C4-2B (cell line): ENCODE measurements around the gene HDAC5.

ENCODE experiments used
- H3K27ac ChIP-seq: fragments of 450-650 bp; 2 replicates; pipeline ENCODE4 v1.5.1; 2017
- ZFX ChIP-seq: fragments of 450-650 bp; IDR thresholded peaks from 2 replicates; pipeline ENCODE4 v1.6.1; 2017
- TF ChIP-seq, protein P1 (sequence below): fragments of 450-650 bp; conservative IDR thresholded peaks from 2 replicates; pipeline ENCODE4 v1.5.1; 2017; ENCODE audit warnings: mild to moderate bottlenecking

The HDAC5 gene

DNA sequence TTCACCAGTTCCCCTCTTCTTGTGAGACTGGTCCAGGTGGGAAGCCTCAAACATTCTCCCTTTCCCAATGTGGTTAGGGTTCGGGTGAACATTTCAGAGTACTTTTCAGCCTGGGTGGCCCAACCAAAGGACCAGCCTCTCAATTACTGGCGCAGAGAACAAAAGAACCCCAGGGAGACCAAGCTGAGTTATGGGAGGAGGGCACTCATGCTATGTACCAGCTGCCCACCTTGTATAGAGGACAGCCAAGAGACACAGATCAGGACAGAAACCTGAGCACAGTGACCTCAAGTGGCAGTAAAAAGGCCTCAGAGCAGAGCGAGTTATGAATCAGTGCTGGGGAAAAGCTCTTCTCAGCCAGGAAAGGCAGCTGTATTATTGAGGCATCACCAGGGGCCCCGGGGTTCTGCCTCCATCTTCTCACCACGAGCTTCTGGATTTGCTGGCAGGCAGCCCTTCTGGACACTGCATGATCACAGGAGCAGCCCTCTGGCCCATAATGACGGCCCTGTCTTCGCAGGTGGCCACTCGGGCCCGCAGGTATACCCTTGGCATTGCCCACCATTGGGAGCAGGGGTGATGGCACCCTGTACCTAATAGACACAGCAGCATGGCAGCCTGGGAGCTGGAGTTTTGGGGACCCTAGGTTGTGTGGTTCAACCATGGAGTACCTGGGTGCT lies 49.1 kb downstream of the HDAC5 start:
- peak overlapping the region; percentile 92 for H3K27ac ChIP-seq
- TF ChIP-seq, protein P1, sequence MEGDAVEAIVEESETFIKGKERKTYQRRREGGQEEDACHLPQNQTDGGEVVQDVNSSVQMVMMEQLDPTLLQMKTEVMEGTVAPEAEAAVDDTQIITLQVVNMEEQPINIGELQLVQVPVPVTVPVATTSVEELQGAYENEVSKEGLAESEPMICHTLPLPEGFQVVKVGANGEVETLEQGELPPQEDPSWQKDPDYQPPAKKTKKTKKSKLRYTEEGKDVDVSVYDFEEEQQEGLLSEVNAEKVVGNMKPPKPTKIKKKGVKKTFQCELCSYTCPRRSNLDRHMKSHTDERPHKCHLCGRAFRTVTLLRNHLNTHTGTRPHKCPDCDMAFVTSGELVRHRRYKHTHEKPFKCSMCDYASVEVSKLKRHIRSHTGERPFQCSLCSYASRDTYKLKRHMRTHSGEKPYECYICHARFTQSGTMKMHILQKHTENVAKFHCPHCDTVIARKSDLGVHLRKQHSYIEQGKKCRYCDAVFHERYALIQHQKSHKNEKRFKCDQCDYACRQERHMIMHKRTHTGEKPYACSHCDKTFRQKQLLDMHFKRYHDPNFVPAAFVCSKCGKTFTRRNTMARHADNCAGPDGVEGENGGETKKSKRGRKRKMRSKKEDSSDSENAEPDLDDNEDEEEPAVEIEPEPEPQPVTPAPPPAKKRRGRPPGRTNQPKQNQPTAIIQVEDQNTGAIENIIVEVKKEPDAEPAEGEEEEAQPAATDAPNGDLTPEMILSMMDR = no peak
- no peak for TF ChIP-seq ZFX

DNA sequence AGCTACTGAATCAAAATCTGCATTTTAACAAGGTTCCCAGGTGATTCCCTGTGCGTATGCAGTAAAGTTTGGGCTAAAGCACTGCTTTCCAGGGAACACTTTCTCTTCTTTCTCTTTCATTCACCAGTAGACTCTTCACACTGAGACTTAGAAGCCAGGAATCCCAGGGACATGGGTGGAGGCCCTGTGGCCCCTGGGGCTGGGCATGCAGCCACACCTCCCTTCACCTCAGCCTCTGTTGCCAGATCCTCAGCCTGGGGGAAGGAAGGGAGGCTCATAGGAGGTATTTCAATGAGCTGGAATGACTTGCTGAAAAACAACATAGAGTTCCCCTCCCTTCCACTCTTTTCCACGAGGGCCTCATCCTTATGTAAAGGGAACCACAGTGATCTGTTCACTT lies 51.7 kb downstream of the HDAC5 start:
- no peak for TF ChIP-seq ZFX
- TF ChIP-seq, protein P1 = no peak

DNA sequence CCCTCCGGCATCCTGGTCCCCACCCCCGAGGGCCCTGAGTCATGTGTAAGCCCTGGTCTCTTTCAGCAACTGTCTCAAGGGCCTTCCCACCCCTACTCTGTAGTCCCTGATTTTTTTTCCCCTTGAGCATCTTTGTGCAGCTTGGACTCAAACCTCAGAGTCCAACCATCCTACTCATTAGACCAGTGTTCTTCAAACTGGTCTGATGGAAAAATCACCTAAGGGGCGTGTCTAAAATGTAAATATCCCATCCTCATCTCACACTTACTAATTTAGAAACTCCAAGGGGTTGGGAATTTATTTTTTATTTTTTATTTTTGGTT lies 52.3 kb downstream of the HDAC5 start:
- TF ChIP-seq, protein P1 = no peak
- no peak for TF ChIP-seq ZFX
- peak overlapping the region; percentile 82 for H3K27ac ChIP-seq

More for the DNA sequence above, 51.7 kb downstream of the HDAC5 start:
- H3K27ac ChIP-seq = peak overlapping the region; percentile 82

DNA sequence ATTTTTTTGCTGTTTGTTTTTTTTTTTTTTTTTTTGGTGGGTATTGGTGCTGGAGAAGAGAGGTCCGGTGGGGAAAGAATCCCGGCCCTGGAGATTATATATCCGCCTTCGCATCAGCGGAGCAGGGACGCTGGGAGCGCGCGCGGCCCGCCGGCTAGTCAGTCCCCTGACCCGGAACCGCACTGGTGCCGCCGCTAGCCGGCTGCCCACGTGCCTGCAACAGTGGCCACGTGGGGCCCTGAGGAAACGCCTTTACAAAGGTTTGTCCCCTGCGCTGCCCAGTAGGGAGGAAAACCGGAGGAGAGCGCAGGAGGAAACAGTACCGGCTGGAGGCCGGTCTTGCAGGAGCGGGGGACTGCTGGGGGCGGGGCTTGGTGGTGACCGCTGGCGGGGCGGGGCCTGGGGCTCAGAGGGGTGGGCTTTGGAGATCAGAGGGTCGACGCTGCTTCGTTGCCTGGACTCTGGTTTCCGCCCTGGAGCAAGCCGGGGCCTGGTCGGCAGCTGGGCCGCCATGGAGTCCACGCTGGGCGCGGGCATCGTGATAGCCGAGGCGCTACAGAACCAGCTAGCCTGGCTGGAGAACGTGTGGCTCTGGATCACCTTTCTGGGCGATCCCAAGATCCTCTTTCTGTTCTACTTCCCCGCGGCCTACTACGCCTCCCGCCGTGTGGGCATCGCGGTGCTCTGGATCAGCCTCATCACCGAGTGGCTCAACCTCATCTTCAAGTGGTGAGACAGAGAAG lies 52.8 kb downstream of the HDAC5 start, which contains the start of gene G6PC3:
TSS of gene G6PC3 (plus strand) at position 281 of the 743 bp plus-strand sequence. CDS start at position 512, 231 bp downstream.
- peak; percentile 40; the same call in 1 of the 2 replicates for TF ChIP-seq ZFX
- TF ChIP-seq, protein P1 = no peak
- peak within 1 kb of the TSS; percentile 82 for H3K27ac ChIP-seq

DNA sequence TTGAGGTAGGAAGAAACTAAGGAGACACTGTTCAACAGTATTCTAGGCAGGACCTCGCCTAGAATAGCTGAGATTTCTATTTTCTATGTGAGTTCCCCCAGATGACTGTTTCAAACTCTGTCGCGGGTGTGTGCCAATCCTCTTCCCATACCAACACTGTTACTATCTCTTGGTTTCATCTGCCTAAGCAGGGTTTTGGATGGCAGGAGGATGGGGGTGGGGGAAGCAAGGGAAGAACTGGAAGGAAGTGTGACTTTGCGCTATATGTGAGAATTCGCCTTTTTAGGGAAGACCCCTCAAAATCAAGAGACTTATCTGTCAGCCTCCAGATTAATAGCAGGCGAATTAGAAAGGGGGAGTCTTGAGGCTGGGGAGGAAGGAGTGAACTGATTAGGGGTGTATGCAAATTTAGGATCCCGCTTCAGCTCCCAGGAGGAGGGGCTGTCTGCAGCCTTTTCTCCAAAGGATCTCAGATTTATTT lies 53.4 kb downstream of the HDAC5 start:
- peak overlapping the region; percentile 82 for H3K27ac ChIP-seq
- TF ChIP-seq, protein P1 = no peak
- no peak for TF ChIP-seq ZFX

DNA sequence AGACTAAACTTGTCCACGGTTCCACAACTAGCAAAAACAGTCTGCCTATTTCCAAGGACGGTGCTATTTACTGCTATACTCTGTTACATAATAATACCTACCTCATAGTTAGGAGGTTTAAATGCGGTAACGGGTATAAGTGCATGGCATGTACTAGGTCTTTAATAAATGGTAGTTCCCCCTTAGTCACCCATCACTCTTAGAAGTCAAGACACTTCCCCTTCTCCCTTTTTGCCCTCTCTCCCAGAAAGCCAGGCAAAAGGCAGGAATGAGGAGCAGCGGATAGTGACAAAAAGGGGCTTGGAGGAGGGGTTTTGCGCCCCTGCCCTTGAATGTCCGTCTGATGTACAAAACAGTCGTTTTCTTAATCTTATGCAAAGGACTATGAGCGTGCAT lies 55.9 kb downstream of the HDAC5 start:
- no peak for TF ChIP-seq ZFX
- TF ChIP-seq, protein P1 = no peak
- peak overlapping the region; percentile 2; the same call in 1 of the 2 replicates for H3K27ac ChIP-seq

DNA sequence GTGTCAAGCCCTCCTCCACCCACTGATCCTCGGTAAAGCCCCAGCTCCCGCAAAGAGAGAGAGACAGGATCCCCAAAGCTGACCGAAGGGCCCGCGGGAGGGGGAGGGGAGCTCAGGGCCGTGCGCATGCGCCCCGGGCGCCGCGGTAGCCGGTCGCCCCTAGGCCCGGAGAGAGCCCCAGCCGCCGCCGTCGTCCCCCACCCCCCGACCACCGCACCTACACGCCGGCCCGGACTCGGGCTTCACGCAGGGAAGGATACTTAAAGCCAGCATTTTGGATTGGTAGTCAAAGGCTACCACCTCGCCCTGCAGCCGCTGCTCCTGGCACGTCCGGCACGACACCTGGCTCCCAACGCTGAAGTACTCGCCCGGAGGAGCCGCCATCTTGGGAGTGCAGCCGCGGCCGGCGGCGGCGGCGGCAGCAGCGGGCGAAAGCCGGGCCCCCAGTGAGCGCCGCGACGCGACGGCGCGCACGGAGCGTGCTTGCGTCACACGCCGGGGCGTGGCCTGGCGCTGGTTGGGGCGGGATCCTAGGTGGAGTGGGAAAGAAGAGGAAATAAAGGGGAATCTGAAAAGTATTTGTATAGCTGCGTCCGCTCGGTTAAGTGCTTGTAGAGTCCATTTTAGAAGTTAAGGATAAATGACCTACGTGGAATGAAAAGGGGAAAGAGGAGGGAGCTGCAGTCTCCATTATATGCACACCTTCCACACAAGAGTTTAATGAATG lies 57.1 kb downstream of the HDAC5 start, which contains the start of gene LSM12:
TSS of gene LSM12 (minus strand) at position 468 of the 727 bp plus-strand sequence. CDS start at position 384, 84 bp downstream.
- H3K27ac ChIP-seq = peak within 1 kb of the TSS; percentile 98
- no peak for TF ChIP-seq ZFX
- TF ChIP-seq, protein P1 = no peak
